ENCODE results near the gene MAGI1. TPM values are rescaled to one million over a fixed set of nuclear protein-coding genes. Genes with fewer than 3 reads are reported as not detected.

Gene MAGI1
- total RNA-seq, 4 donors from 2014 or later, result 49.5 to 72.1 (median 67.6) TPM

DNA sequence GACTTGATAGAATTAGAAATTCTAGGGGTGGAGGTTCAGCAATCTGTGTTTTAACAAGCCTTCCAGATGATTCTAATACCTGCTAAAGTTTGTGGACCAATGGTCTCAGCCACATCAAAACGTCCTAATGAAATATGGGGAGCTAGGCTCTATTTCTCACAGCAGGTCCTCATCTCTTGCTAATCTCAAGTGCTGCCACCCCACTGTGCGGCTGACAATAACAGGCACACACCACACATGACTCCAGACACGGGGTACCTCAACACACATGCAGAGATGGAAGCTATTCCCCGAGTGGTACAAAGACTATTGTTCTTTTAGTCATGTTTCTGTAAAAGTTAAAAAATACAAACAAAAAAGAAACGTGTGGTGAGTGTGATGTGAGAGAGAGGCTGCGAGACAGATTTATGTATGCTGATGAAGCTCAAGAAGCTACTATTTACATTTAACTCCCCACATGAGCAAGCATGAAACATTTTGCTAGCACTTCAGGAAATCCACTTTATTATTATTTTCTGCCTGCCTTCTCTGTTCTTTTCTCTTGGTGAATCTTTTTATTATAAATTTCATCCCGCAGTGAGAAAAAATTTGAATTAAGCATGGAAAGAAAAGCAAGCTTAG, 405.6 kb downstream of the MAGI1 start:
- TF ChIP-seq, protein P1, sequence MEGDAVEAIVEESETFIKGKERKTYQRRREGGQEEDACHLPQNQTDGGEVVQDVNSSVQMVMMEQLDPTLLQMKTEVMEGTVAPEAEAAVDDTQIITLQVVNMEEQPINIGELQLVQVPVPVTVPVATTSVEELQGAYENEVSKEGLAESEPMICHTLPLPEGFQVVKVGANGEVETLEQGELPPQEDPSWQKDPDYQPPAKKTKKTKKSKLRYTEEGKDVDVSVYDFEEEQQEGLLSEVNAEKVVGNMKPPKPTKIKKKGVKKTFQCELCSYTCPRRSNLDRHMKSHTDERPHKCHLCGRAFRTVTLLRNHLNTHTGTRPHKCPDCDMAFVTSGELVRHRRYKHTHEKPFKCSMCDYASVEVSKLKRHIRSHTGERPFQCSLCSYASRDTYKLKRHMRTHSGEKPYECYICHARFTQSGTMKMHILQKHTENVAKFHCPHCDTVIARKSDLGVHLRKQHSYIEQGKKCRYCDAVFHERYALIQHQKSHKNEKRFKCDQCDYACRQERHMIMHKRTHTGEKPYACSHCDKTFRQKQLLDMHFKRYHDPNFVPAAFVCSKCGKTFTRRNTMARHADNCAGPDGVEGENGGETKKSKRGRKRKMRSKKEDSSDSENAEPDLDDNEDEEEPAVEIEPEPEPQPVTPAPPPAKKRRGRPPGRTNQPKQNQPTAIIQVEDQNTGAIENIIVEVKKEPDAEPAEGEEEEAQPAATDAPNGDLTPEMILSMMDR (IDR thresholded peaks at IDR 0.05), result no peak
- no peak for TF ChIP-seq POLR2A (IDR thresholded peaks at IDR 0.05)
- Histone ChIP-seq H3K36me3 (no peaks in the 10 kb centered on the region), H3K4me1 (no peaks in the 10 kb centered on the region), H3K27ac (no peak overlapping the region), H3K9me3 (no peaks in the 10 kb centered on the region), H3K4me3 (no peak overlapping the region), H3K27me3 (no peaks in the 10 kb centered on the region)
- DNase-seq, result no peak

DNA sequence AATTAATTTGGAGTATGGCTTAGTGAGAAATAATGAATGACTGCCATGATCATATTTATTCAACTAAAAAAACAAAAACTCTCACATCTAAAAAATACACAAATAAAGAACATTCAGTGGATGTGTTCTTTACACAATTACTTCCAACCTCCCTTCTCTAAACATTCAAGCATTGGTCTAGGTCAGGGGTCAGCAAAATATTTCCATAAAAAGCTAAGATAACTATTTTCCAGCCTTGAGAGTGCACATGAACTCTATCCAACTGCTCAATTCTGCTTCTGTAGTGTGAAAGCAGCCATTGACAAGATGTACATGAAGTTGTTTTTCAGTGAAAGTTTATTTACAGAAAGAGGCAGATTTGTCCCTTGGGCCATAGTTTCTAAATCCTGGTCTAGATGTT, 406.3 kb downstream of the MAGI1 start:
- no peak for DNase-seq
- Histone ChIP-seq H3K36me3 (no peaks in the 10 kb centered on the region), H3K9me3 (no peaks in the 10 kb centered on the region), H3K27me3 (no peaks in the 10 kb centered on the region), H3K4me1 (no peaks in the 10 kb centered on the region), H3K27ac (no peak overlapping the region), H3K4me3 (no peak overlapping the region)
- no peak for TF ChIP-seq POLR2A (IDR thresholded peaks at IDR 0.05)
- TF ChIP-seq, protein P1 (IDR thresholded peaks at IDR 0.05), result no peak

DNA sequence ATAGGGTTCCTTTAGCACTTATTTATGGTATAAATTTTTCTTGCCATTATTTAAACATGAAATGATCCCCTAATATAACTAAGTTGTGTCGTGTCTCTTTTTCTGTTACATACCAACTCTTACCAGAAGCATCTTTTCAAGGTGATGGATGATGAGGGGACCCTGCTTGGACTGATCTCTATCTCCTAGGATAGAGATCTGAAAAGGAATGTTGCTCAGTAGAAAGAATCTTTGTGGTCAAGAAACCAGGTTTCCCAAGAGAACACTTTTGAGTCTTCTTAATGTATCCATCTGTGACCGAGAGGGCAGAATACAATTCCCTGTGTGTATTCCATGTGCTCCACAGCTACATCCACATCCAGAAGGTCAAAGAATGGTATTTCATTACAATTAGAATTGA, 409.7 kb downstream of the MAGI1 start:
- no peaks in the 10 kb centered on the region for H3K27me3 ChIP-seq
- H3K9me3 ChIP-seq, result no peaks in the 10 kb centered on the region
- no peak for DNase-seq
- no peak for TF ChIP-seq POLR2A (IDR thresholded peaks at IDR 0.05)
- TF ChIP-seq, protein P1 (IDR thresholded peaks at IDR 0.05), result no peak
- no peak overlapping the region for H3K27ac ChIP-seq
- no peak overlapping the region for H3K4me3 ChIP-seq
- no peaks in the 10 kb centered on the region for H3K4me1 ChIP-seq
- no peaks in the 10 kb centered on the region for H3K36me3 ChIP-seq

DNA sequence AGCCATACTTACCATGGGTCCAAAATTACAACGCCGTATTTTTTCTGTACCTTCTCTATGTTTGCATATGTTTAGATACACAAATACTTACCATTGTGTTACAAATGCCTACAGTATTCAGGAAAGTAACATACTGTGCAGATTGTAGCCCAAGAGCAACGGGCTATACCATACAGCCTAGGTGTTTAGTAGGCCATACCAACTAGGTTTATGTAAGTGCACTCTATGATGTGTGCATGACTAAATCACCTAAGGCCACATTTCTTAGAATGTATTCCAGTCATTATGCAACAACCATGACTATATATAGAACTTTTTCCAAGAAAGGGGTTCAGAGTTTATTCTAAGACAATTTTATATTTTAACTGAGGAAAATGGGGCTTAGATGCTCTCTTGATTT, 411.7 kb downstream of the MAGI1 start:
- TF ChIP-seq POLR2A (IDR thresholded peaks at IDR 0.05), result no peak
- TF ChIP-seq, protein P1 (IDR thresholded peaks at IDR 0.05), result no peak
- H3K4me1 ChIP-seq, result no peaks in the 10 kb centered on the region
- H3K27me3 ChIP-seq, result no peaks in the 10 kb centered on the region
- no peaks in the 10 kb centered on the region for H3K9me3 ChIP-seq
- DNase-seq, result no peak
- no peak overlapping the region for H3K27ac ChIP-seq
- no peak overlapping the region for H3K4me3 ChIP-seq
- no peaks in the 10 kb centered on the region for H3K36me3 ChIP-seq

DNA sequence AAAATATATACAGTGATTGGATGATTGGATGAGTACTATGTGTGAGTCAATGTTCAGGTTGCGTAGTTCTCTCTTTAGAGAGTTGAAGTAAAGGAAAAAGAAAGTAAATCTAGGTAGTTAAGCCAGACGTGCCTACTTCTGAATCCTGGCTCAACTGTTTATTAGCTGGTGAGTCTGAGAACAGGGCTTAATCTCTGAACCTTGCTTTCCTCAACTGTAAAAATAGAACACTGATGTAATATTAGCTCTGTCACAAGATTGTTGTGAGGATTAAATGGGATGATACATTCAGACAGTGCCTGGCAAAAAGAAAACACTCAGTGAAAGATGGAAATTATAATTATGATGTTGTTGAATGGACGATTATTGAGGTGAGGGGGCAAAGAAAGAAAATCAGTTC, 413.4 kb downstream of the MAGI1 start:
- Histone ChIP-seq H3K4me3 (no peak overlapping the region), H3K27ac (no peak overlapping the region), H3K9me3 (no peaks in the 10 kb centered on the region), H3K36me3 (no peaks in the 10 kb centered on the region), H3K27me3 (no peaks in the 10 kb centered on the region), H3K4me1 (no peaks in the 10 kb centered on the region)
- DNase-seq, result no peak
- TF ChIP-seq POLR2A (IDR thresholded peaks at IDR 0.05), result no peak
- TF ChIP-seq, protein P1 (IDR thresholded peaks at IDR 0.05), result no peak

- TF ChIP-seq, protein P1 (IDR thresholded peaks at IDR 0.05), result no peak
- TF ChIP-seq POLR2A (IDR thresholded peaks at IDR 0.05), result no peak
- Histone ChIP-seq H3K9me3 (no peaks in the 10 kb centered on the region), H3K4me3 (no peak overlapping the region), H3K27me3 (no peaks in the 10 kb centered on the region), H3K4me1 (no peaks in the 10 kb centered on the region), H3K36me3 (no peaks in the 10 kb centered on the region), H3K27ac (no peak overlapping the region)
- DNase-seq, result no peak
Measured at GRCh38 chr3:65623362-65623761, 415.4 kb downstream of the MAGI1 start.
